K562 (cell line): ENCODE results near the gene PRKAR2B. TPM values are rescaled to one million over a fixed set of nuclear protein-coding genes. Genes with fewer than 3 reads are reported as not detected.

Experiments
- ARNT ChIP-seq, 2 experiments: fragments of 450-650 bp; IDR thresholded peaks; 2 replicates each; pipeline ENCODE4 v1.6.1; 2016; ENCODE audit warnings: mild to moderate bottlenecking in 1 of 2
- ATF3 ChIP-seq, 2 experiments: fragments of 450-650 bp in 1 of 2; sonication (generic) in 1 of 2; formaldehyde crosslinking in 1 of 2; IDR thresholded peaks in 1 of 2; conservative IDR thresholded peaks in 1 of 2; 2 replicates each; pipeline versions ENCODE4 v1.6.1 to v1.8.1; 2016 to 2023; ENCODE audit warnings: mild to moderate bottlenecking in 2 of 2, moderate library complexity in 2 of 2, inconsistent platforms in 1 of 2, missing genetic modification reagents in 1 of 2
- BCOR ChIP-seq: fragments of 450-650 bp; IDR thresholded peaks from 2 replicates; pipeline ENCODE4 v1.6.1; 2016
- BMI1 ChIP-seq: fragments of 150-350 bp; IDR thresholded peaks from 2 replicates; pipeline ENCODE4 v1.6.1; 2014; ENCODE audit warnings: low read length
- FOXM1 ChIP-seq, 2 experiments: fragments of 450-650 bp in 1 of 2; sonication (generic) in 1 of 2; formaldehyde crosslinking in 1 of 2; IDR thresholded peaks; 2 replicates each; pipeline versions ENCODE4 v1.6.1 to v1.9.0; 2017 to 2022; ENCODE audit warnings: low read depth in 2 of 2, mild to moderate bottlenecking in 2 of 2, missing genetic modification reagents in 1 of 2, moderate library complexity in 1 of 2
- GATA2 ChIP-seq: sonication (generic); formaldehyde crosslinking; IDR thresholded peaks from 2 replicates; pipeline ENCODE4 v1.4.0; 2020; ENCODE audit warnings: mild to moderate bottlenecking, missing genetic modification reagents
- MLX ChIP-seq, 2 experiments: fragments of 450-650 bp in 1 of 2; sonication (generic) in 1 of 2; formaldehyde crosslinking; conservative IDR thresholded peaks; 2 replicates each; pipeline versions ENCODE4 v1.4.0 to v1.8.1; 2020 to 2022; ENCODE audit warnings: mild to moderate bottlenecking in 1 of 2, missing genetic modification reagents in 1 of 2
- RAD21 ChIP-seq, 2 experiments: fragments of 250-450 bp in 1 of 2; fragments of 450-650 bp in 1 of 2; sonication (Bioruptor Pico) in 1 of 2; formaldehyde crosslinking in 1 of 2; IDR thresholded peaks in 1 of 2; conservative IDR thresholded peaks in 1 of 2; 2 replicates each; pipeline versions ENCODE4 v1.4.0 to v1.8.0; 2020 to 2022; ENCODE audit warnings: mild to moderate bottlenecking in 2 of 2, moderate library complexity in 1 of 2
- STAT5B ChIP-seq: fragments of 250-450 bp; sonication (Bioruptor Pico); IDR thresholded peaks from 2 replicates; pipeline ENCODE4 v1.8.0; 2021; ENCODE audit warnings: mild to moderate bottlenecking, inconsistent platforms
- TAF15 ChIP-seq: fragments of 200-400 bp; formaldehyde crosslinking; IDR thresholded peaks from 2 replicates; pipeline ENCODE4 v1.6.1; 2017; ENCODE audit warnings: mild to moderate bottlenecking, low read depth, low read length, moderate library complexity
- TAF9B ChIP-seq: fragments of 450-650 bp; IDR thresholded peaks from 2 replicates; pipeline ENCODE4 v1.6.1; 2018; ENCODE audit warnings: mild to moderate bottlenecking; ENCODE audit not compliant: partially characterized antibody
- TCF3 ChIP-seq: sonication (generic); formaldehyde crosslinking; IDR thresholded peaks from 2 replicates; pipeline ENCODE4 v1.4.0; 2020; ENCODE audit warnings: mild to moderate bottlenecking, missing genetic modification reagents
- ZBTB2 ChIP-seq: fragments of 450-650 bp; IDR thresholded peaks from 2 replicates; pipeline ENCODE4 v1.6.1; 2016; ENCODE audit warnings: antibody characterized with exemption
- ZNF239 ChIP-seq: fragments of 250-450 bp; sonication (Bioruptor Pico); IDR thresholded peaks from 2 replicates; pipeline ENCODE4 v1.4.0; 2020; ENCODE audit warnings: mild to moderate bottlenecking
- polyA plus RNA-seq, 8 experiments: library from polyadenylated mRNA; depleted of rRNA in 4 of 8; stranded (reverse) in 5 of 8; unstranded in 3 of 8; fragments of >200 nt; fragmentation: Nextera tagmentation in 2 of 8; fragmentation: Illumina TruSeq in 1 of 8; extraction: Ambion mirVana in 2 of 8; extraction: Trizol in 1 of 8; gene quantifications; 2 replicates each; pipeline versions ENCODE4 v1.2.1 to v1.2.3, GENCODE V29; 2011 to 2014; ENCODE audit warnings: inconsistent platforms in 1 of 8, missing spikeins in 1 of 8
- total RNA-seq, 7 experiments: library from RNA; depleted of rRNA in 6 of 7; stranded (reverse); fragments of >200 nt in 6 of 7; fragmentation: Illumina TruSeq in 2 of 7; extraction: Trizol in 2 of 7; gene quantifications; 2 replicates each; pipeline versions ENCODE4 v1.2.1 to v1.2.3, GENCODE V29; 2011 to 2021; ENCODE audit warnings: low replicate concordance in 1 of 7
- TF ChIP-seq, protein P1 (sequence below): fragments of 250-450 bp; sonication (Bioruptor Pico); IDR thresholded peaks from 2 replicates; pipeline ENCODE4 v1.5.0; 2021
- TF ChIP-seq, protein P2 (sequence below): fragments of 250-450 bp; sonication (Bioruptor Pico); IDR thresholded peaks from 2 replicates; pipeline ENCODE4 v1.8.0; 2022; ENCODE audit warnings: inconsistent platforms
- TF ChIP-seq, protein P3 (sequence below), 2 experiments: fragments of 450-650 bp; conservative IDR thresholded peaks; 2 replicates each; pipeline ENCODE4 v1.6.1; 2017; ENCODE audit warnings: mild to moderate bottlenecking in 2 of 2, moderate library complexity in 2 of 2

The PRKAR2B gene
- total and polyA plus RNA-seq, 9 of the 15 experiments (the other 6 are each of a cell fraction or from before 2014, with no cell fraction given): 59.0 to 173 (median 129) TPM

DNA sequence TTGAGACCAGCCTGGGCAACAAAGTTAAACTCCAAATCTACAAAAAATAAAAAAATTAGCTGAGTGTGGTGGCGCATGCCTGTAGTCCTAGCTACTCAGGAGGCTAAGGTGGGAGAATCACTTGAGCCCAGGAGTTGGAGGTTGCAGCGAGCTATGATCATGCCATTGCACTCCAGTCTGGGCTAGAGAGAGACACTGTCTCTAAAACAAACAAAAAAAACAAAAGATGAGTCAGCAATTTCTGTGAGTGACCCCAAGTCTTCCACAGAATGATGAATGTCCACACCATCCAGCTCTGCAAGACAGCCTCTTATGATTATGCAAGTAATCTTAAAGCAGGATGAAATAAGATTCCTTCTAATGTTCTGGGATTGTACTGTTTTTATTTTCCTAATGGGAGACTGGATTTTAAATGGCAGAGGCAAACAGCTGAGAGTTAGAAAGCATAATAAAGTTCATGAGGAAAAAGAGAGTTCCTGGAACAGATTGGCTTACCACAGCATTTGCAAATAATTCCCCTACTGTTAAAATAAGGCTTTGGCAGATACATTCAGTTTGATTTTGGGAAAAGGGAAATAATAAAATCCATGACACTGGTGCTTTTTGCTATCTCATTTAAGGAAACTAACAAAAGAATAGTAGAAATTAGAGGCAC, 18.9 kb upstream of the PRKAR2B start (continued):
- TF ChIP-seq, protein P1, sequence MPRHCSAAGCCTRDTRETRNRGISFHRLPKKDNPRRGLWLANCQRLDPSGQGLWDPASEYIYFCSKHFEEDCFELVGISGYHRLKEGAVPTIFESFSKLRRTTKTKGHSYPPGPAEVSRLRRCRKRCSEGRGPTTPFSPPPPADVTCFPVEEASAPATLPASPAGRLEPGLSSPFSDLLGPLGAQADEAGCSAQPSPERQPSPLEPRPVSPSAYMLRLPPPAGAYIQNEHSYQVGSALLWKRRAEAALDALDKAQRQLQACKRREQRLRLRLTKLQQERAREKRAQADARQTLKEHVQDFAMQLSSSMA (CRISPR knock-in tag): no peak
- TF ChIP-seq GATA2 (CRISPR knock-in tag): no peak
- TF ChIP-seq ZNF239 (CRISPR knock-in tag): peak; percentile 42; the same call in 1 of the 2 replicates
- TF ChIP-seq, protein P2, sequence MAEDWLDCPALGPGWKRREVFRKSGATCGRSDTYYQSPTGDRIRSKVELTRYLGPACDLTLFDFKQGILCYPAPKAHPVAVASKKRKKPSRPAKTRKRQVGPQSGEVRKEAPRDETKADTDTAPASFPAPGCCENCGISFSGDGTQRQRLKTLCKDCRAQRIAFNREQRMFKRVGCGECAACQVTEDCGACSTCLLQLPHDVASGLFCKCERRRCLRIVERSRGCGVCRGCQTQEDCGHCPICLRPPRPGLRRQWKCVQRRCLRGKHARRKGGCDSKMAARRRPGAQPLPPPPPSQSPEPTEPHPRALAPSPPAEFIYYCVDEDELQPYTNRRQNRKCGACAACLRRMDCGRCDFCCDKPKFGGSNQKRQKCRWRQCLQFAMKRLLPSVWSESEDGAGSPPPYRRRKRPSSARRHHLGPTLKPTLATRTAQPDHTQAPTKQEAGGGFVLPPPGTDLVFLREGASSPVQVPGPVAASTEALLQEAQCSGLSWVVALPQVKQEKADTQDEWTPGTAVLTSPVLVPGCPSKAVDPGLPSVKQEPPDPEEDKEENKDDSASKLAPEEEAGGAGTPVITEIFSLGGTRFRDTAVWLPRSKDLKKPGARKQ: 0 out of 2 replicates have a peak, but pooled peaks have one; percentile 66
- TF ChIP-seq ARNT (IDR thresholded peaks at IDR 0.05): peak in 1 of 2 experiments; percentile 87; a peak in 2 of 4 replicates
- TF ChIP-seq ATF3 (IDR thresholded peaks at IDR 0.05): peak; percentile 84
- TF ChIP-seq ATF3 (CRISPR knock-in tag; conservative IDR thresholded peaks at IDR 0.05): no peak; the same call in 1 of the 2 replicates
- no peak for TF ChIP-seq STAT5B (CRISPR knock-in tag)
- TF ChIP-seq TCF3 (CRISPR knock-in tag): peak; percentile 32
- TF ChIP-seq, protein P3, sequence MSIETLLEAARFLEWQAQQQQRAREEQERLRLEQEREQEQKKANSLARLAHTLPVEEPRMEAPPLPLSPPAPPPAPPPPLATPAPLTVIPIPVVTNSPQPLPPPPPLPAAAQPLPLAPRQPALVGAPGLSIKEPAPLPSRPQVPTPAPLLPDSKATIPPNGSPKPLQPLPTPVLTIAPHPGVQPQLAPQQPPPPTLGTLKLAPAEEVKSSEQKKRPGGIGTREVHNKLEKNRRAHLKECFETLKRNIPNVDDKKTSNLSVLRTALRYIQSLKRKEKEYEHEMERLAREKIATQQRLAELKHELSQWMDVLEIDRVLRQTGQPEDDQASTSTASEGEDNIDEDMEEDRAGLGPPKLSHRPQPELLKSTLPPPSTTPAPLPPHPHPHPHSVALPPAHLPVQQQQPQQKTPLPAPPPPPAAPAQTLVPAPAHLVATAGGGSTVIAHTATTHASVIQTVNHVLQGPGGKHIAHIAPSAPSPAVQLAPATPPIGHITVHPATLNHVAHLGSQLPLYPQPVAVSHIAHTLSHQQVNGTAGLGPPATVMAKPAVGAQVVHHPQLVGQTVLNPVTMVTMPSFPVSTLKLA (conservative IDR thresholded peaks at IDR 0.05): peak; percentile 33 to 61; a peak in 3 of 4 replicates
- peak in 1 of 2 experiments; percentile 25; a peak in 2 of 4 replicates for TF ChIP-seq RAD21 (CRISPR knock-in tag; conservative IDR thresholded peaks at IDR 0.05 in 1 of 2, IDR thresholded peaks at IDR 0.05 in 1 of 2)
- no peak for TF ChIP-seq BMI1
- peak; percentile 82 for TF ChIP-seq BCOR
- peak; percentile 72 for TF ChIP-seq TAF9B
- TF ChIP-seq FOXM1 (IDR thresholded peaks at IDR 0.05; ENCODE audit: low read depth): peak; percentile 38; the same call in 1 of the 2 replicates
- TF ChIP-seq FOXM1 (CRISPR knock-in tag; IDR thresholded peaks at IDR 0.05; ENCODE audit: low read depth): no peak
- TF ChIP-seq MLX (CRISPR knock-in tag; conservative IDR thresholded peaks at IDR 0.05): no peak
- TF ChIP-seq TAF15: no peak
- peak; percentile 76; the same call in 1 of the 2 replicates for TF ChIP-seq ZBTB2
